ENCODE data around the gene FBXW12.
"Not testable (repeated sequence)": the region's sequence is repeated elsewhere in the genome, so short reads cannot be mapped to it uniquely, and the experiment has no call there.

The FBXW12 gene

DNA sequence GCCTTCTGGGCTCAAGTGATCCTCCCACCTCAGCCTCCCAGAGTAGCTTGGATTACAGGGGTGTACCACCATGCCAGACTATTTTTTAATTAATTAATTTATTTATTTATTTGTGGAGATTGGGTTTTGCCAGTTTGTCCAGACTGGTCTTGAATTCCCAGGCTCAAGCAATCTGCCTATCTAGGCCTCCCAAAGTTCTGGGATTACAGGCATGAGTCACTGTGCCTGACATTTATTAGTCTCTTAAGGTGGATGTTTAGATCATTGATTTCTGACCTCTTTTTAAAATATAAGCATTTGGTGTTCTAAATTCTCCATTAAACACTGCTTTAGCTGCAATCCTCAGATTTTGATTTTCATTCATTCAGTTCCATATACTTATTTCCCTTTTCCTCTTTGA, 15.6 kb downstream of the FBXW12 start:
- DNase-seq (ENCODE audit: low read depth), result no peak

DNA sequence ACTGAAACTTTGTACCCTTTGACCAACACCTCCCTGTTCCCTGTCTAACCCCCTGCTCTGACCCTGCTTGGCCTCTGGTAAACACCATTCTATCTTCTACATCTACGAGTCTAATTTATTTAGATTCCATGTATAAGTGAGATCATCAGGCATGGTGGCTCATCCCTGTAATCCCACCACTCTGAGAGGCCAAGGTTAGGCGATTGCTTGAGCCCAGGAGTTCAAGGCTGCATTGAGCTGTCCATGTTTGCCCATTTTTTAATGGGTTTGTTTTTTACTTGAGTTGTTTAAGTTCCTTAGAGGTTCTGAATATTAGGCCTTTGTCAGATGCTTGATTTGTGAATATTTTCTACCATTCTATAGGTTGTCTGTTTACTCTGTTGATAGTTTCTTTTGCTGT, 16.9 kb downstream of the FBXW12 start:
- no peak for DNase-seq (ENCODE audit: low read depth)

DNA sequence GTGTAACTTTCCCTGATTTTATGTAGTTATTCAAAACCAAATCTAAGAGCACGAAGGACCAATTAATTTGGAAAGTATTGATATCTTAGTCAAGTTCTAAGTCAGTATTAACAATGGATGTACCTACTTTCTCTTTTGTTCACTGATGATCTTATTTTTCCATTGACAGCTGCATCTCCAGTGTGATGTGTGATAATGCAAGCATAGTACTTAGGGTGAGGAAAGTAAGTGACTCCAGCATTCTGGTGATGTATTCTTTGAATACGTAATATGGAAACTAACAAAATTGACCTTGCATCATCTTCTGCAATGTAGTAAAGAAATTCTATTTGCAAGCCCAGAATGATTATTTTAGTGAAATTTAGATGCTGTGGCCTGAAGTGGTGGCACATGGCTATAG, 22.4 kb downstream of the FBXW12 start:
- no peak for DNase-seq (ENCODE audit: low read depth)

DNA sequence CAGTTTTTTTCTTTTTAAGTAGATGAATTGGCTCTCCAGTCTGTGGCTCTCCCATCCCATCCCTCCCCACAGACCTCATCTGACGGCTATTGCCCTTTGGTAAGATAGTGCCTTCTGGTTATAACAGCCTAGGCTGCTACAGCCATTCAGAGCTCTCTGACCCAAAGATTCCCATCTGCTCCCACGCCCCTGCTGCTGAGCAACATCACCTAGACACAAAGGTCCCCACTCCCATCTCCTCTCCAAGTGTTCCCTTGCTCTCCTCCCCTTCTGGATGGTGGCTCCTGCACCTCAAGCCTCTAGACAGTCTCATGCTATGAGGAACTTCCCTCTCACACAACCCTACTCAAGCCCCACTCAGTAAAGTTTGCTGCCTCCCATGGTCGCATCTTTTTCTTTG, 23.7 kb downstream of the FBXW12 start:
- no peak for DNase-seq (ENCODE audit: low read depth)

DNA sequence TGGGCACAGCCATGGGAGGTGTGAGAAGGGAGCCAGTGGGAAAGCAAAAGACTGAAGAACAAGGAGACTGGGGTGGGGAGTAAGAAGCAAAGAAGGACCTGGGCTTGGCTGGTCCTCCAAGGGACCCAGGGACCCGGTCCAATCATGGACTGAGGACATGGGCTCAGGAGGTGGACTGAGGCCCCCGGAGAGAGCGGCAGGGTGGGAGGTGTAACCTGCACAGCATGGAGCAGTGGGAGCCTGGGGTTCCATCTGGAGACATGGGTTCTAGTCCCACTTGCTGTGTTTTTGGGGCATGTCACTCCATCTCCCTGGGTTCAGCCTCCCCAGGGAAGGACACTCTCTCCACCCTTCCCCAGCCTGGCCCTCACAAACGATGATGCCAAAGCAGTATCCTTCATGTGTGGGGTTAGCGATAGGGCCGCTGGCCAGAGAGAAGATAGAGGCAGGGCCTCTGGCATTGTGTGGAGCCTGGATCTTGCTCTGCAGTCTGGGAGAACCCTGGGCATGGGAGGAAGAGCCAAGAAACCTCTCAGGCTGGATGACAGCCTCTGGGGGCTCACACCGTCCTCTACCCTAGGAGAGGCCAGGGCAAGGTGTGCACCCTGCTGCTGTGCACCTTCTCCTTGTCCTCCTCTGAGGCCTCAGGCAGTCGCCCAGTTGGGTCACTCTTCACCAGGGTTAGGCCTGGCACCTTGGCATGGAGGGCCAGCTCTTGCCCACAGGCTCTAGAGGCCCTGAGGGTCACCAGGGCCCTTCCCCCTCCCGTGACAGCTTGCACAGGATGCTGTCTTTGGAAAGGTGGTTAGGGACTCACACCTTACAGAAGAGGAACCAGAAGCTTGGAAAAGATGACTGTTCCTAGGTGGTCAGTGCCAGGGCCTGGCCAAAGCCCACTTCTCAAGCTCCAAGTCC, 26.0 kb downstream of the FBXW12 start:
- DNase-seq (ENCODE audit: low read depth), result no peak

DNA sequence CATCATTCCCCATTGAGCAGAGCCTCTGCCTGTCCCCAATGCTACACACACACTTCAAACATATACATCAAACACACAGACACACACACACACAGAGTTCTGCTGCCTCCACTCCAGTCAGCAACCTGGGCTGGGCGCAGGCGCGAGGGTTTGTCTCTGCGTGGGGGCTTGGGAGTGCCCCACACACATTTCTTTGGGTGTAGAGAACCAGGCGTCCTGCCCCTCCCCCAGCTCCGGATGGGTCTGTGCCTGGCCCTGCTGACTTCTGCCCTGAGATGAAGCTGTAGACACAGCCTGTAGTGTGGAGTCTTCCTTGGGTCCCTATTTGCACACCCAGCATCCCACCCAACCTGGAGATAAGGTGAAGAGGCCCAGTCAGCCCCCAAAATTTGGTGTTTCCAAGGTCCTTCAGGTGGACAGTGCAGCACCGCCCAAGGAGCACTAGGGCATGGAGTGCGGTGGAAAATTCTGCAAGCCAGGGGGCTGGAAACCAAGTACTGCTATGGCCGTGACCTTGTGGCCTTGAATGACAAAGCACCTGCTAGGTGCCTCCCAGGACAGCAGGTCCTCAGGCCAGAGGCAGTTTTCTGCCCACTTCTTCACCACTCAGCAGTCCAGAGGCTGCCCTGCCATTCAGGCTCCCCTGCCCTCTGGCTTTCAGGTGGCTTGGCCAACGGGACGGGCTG, 26.8 kb downstream of the FBXW12 start:
- no peak for DNase-seq (ENCODE audit: low read depth)

DNA sequence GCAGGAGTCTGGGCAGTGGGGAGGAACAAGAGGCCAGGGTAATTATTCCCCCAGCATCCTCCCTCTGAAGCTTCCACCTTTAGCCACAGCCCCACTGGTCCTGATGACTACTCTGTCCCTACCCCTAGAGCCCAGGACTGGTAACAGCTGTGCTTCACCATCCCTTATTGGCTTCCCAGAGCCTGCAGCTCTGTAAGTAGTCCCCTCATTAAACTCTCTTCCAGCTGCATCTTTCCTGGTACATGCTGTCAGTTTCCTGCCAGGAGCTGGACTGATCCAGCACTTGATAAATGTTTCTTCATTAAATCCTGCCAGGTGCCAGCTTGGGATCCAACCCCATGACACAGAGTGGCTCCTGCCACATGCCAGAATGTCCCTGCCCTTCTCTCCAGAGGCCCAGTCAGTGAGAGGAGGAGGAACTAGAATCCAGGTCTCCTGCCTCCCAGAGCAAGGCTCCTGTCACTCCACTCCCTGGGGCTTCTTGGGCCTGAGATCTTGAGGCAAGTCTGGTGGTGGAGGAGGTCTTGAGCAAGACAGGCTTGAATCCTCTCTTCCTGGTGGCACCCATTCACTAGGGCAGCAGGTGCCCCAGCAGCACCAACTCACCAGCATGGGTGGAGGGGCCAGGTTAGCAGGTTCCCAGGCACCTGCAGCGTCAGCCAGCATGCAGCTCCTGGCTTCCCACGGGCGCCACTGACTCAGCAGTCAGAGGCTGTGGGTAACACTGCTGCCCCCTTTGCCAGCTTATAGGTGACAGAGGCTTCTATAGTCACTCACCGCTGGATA, 27.6 kb downstream of the FBXW12 start:
- DNase-seq (ENCODE audit: low read depth), result no peak

DNA sequence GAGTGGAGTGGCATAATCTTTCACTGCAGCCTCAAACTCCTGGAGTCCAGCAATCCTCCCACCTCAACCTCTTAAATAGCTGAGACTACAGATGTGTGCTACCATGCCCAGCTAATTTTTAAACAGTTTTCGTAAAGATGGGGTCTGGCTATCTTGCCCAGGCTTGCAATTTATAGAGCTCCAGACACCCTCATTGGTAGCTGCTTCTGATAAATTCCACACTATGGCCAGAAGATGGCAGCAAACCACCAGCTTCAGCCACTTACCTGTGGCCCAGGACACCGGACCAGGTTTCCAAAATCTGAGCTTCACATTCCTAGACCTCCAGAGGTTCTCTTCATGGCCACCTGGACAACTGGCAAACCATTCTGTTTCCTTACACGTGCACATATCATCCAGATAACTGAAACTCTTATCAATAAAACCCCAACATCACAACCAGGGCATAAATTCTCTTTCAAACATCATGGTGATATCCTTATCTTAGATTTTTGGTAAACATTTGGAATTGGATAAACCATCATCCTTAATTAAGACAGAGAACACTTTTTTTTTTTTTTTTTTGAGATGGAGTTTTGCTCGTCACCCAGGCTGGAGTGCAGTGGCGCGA, 28.9 kb downstream of the FBXW12 start:
- no peak for DNase-seq (ENCODE audit: low read depth)

DNA sequence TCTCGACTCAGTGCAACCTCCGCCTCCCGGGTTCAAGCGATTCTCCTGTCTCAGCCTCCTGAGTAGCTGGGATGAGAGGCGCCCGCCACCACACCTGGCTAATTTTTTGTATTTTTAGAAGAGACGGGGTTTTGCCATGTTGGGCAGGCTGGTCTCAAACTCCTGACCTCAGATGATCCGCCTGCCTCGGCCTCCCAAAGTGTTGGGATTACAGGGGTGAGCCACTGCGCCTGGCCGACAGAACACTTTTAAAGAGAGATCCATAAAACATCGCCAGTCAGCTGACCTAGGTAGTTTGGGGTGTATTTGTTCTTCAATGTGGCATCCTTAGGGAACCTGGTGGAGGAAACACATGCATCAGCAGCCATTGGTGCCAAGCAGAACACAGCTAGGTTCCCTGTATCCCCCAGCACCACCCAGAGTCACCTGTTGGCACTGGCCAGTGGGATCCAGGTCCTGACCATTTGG, 29.4 kb downstream of the FBXW12 start:
- not testable (repeated sequence) for DNase-seq (ENCODE audit: low read depth)

DNA sequence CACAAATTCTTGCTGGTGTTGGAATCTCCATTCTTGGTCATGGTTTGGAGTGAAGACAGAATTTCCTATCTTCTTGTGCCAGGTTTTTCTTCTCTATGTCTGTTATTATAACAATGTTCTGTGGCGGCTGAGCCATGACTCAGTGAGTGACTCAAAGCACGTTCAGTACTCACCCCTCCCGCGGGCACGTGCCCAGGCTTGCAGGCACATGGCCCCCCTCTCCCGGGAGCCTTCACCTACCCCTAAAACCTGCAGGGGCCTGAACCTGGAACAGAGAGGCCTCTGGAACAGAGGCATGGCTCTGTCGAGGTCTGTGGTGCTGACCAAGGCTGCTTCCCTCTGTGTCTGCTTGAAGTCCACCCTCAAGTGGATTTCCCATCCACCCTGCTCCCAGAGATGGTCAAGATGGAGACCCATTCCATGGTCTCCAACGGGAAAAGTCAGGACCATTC, 30.3 kb downstream of the FBXW12 start:
- DNase-seq (ENCODE audit: low read depth), result no peak

DNA sequence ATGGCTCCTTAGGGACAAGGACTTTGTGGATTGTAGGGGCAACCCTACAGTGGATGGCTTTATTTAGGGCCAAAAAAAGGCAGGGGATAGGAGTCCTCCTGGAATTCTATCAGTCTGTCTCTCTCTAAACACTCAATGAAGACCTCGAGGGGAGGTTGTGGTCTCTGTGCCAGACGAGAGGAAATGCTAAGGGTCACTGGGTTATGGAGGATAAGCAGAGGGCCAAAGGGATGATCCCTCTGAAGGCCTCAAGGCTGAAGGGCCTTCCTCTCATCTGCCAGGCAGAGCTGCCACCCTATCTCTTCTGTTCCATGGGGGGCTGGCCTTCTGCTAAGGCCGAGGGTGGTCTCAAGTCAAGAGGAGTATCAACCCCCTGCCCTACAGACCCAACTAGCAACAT, 30.9 kb downstream of the FBXW12 start:
- no peak for DNase-seq (ENCODE audit: low read depth)

DNA sequence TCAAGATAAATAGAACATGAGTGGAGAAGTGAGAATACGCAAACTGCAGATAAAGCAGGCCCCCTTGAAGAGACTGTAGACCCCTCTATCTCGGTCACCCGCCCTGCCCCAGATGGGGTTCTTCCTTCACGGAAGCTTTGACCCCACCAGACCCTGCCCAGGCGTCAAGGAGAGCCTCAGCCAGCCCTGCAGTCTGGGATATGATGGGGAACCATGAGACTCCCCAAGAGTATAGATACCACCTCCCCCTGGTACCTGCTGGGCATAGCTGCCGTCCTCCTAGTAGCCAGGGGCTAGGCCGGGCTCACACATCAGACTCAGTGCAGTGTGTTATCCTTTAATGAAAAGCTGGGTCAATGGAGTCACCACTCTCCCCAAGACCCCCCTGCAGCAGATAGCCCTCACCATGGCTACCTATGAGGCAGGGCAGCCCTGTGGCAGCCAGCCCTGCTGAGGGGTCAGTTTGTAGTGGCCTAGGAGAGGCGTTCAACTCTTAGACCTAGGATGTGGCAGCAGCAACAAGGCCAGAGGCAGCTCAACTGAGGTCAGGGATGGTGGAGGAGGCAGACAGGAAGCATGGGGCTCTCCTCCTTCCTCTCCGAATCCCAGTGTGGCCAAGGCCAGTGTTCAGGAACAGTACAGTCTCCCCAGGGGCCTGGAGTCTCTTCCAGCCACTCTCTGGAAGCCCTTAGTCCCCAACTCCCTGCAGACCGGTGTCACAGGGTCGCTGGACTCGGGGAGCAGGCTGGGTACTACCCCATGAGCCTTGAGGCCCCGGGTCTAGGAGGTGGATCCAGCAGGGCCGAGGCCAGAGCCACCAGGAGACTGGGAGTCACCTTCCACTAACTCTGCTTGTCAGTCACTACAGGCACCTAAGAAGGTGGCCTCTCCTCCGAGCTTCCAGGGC, 31.8 kb downstream of the FBXW12 start:
- no peak for DNase-seq (ENCODE audit: low read depth)

DNA sequence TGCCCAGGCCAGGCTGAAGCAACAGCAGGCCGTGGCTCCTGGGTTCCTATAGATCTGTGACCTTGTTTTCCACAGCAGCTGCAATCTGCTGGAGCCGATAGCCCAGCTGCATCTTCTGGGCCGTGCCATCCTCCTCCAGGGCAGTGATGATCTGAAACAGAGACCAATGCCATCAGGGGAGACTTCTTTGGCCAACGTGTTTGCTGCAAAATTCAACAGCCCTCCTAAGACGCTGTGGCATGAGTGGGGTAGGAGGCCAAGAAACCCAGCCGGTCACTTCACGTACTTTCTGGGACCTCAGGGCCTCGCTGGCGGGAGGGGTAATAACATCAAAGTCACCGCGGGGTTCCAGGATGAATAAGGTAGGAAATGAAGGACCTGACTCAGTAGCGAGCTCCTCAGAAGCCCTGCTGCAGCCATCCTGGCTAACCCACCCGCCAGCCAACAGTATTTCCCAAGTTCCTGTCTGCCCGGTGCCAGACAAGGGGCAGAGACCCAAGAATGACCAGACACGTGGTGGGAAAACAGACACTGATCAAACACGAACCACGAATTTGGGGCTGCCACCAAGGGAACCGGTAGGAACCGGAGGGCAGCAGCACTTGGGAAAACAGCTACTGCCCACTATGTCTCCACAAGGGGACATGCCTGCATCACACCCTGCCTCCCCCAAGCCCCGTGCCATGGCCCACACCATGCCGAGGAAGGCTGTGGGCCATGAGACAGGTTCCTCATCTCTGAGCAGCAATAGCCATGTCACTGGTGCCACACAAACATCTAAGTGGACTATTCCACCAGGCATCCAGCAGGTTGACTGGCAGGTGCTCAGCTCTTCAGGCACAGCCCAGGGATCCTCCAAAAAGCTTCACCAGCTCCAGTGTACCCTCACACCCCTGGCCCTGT, 32.7 kb downstream of the FBXW12 start:
- DNase-seq (ENCODE audit: low read depth), result no peak

DNA sequence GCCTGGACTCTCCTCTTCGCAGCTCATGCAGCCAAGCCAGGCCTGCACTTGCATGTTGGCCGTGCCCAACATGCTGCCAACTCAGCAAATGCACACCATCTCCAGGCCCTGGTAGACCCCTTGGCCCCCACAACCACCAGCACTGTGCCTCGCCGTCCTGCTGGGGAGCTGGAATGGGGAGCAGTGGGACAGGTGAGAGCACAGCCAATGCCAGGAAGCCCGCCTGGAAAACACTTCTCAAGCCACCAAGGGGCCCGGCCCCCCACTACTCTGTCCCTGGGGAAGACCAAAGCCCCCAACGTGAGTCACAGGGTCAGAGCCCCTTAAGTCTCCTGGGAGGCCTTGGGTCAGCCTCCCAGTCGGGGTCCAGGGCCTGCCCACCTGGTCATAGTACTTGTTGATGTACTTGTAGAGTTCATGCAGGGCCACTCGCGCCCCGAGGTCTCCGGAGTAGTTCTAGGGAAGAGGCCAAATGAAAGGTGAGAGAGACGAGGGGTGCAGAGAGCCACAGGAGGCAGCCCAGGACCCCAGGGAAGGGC, 33.4 kb downstream of the FBXW12 start:
- DNase-seq (ENCODE audit: low read depth), result no peak

DNA sequence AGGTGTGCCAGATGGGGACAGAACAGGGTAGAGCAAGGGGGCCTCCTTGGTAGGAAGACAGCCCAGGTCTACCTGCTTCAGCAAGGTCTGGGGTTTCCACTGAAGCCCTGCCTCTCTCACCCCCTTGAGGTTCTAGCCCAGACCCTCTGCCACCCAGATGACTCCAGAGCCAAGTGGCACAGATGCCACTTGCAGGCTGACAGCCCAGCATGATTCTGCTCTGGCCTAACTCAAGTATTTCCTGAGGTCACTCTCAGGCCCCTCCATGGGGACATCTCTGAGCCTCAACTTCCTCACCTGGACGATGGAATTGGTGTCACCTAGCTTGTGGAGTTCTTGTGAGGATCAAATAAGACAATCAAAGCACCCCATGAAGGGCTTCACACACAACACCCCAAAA, 34.0 kb downstream of the FBXW12 start:
- no peak for DNase-seq (ENCODE audit: low read depth)

DNA sequence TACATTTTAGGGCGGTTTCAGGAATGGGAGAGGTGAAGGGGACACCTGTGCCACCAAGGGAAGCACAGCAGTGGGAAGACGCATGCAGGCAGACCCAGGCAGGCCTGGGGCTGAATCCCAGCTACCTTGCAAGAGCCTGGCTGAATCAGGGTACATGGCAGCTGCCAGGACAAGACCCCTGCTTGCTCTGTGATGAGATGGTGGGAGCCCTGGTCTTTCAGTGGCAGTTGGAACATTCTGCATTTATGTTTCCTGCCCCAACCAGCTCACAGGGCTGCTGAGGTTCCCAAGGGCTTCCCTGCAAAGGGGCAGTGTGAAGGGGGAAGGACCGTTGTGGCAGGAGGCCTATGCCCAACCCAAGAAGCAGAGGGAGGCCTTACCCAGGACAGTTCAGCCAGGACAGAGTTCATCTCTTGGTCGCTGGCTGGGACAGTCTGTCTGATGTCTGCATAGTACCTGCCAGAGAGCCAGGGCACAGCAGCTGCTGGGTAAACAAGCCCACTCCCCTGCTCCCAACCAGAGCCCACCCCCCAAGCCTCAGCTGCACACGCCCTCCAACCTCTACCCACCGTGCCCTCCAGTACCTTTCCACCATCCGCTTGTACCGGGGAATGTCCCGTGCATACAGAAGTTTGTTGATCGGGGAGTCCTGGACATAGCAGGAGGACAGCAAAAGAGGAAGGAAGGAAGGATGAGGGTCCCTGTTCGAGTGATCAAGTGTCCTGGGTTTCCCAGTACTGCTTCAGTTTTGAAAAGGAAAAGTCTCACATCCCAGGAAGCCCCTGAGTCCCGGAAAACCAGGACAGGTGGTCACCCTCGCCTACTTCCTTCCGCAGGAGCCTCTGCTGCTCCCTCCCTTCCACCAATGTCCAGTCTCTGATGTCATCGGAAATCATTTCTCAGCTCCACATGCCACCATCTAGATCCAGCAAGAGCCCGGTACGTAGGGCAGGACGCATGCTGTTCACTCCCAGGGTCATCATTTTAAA, 34.7 kb downstream of the FBXW12 start:
- DNase-seq (ENCODE audit: low read depth), result no peak

DNA sequence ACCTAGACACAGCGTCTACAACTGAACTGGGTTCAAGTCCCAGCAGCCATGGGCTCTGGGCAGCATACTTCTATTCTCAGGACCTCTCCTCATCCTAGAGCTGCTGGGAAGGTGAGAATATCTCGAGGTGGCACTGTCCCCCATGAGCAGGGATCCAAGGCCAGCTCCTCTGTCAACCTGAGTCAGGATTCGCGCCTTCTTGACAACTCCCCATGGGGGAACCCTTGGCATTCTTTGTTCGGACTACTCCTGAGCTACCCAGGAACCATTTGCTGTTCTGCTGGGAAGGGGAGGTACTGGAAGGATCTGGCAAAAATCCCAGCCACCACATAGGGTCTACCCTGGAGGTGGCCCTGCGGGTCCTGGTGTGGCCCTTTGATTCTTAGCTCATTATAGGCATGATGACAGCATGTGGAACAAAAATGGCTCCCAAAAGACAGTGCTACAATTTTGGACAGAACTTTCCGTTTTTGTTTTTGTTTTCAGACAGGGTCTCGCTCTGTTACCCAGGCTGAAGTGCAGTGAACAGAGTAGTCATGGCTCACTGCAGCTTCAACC, 35.6 kb downstream of the FBXW12 start:
- DNase-seq (ENCODE audit: low read depth), result no peak

DNA sequence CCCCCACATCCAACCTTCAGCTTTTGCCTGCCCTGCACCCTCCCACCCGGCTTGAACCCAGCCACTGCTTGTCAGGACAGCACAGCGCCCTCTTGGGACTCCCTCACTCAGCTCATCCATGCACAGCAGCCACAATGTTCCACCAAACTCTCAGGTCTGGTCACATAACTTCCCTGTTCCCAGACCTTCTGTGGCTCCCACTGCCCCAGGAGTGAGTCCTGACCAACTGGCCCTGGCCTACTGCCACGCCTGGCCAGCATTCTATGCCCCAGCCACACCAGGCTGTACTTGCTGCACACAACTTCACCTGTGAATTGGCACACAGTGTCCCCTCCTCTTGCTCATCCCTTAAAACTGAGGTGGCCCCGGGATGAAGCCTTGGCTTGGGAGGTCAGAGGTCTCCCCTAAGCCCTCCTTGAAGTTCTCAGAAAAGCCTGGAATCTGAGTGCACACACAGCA, 36.8 kb downstream of the FBXW12 start:
- no peak for DNase-seq (ENCODE audit: low read depth)
